Activated naive CD4-positive, alpha-beta T cell treated with anti-CD3 and anti-CD28 coated beads, Interleukin-2, amount 50 U/mL, for 72 hours (primary cell): ENCODE data around the gene KCTD1. TPM values are rescaled to one million over a fixed set of nuclear protein-coding genes. Genes with fewer than 3 reads are reported as not detected.

Experiments
- ATAC-seq, 2 donors: fragments of 150-1000 bp; cut with Tn5 transposase; 2 replicates each; pipeline ENCODE4 v1.10.0; 2021; ENCODE audit warnings: mild to moderate bottlenecking in 2 of 2, moderate library complexity in 2 of 2
- DNase-seq, 2 donors: peaks; one replicate each; pipeline ENCODE4 v3.0.0; 2021 to 2022; ENCODE audit warnings: low spot score in 2 of 2
- H3K27ac Mint-ChIP-seq, 2 donors: one replicate each; pipeline ENCODE4 v1.8.0; 2022; ENCODE audit warnings: mild to moderate bottlenecking in 2 of 2, mixed read lengths in 2 of 2
- H3K36me3 Mint-ChIP-seq, 2 donors: one replicate each; pipeline ENCODE4 v1.8.0; 2022; ENCODE audit warnings: mixed read lengths in 2 of 2
- H3K9me3 Mint-ChIP-seq, 2 donors: one replicate each; pipeline ENCODE4 v1.8.0; 2022; ENCODE audit warnings: mixed read lengths in 2 of 2
- total RNA-seq, 2 donors: library from RNA; stranded (reverse); gene quantifications; one replicate each; pipeline ENCODE4 v1.2.3, GENCODE V29; 2022

The KCTD1 gene
- total RNA-seq, 2 donors from 2014 or later: 1.4 to 4.5 TPM

GRCh38 chr18:26436176-26437051 lies 111.9 kb downstream of the KCTD1 start:
- DNase-seq: no peak
- Mint-ChIP-seq H3K36me3 (no peaks in the 10 kb centered on the region), H3K9me3 (no peaks in the 10 kb centered on the region), H3K27ac (no peak overlapping the region)
- no peak for ATAC-seq

GRCh38 chr18:26435415-26436095 lies 112.8 kb downstream of the KCTD1 start:
- DNase-seq: no peak
- H3K27ac Mint-ChIP-seq: no peak overlapping the region
- ATAC-seq: no peak
- H3K36me3 Mint-ChIP-seq: no peaks in the 10 kb centered on the region
- H3K9me3 Mint-ChIP-seq: peaks cover 0 to 3% of the 10 kb centered on the region in 2 donors

- DNase-seq (no peak), ATAC-seq (no peak)
- peaks cover 0 to 3% of the 10 kb centered on the region in 2 donors for H3K9me3 Mint-ChIP-seq
- no peaks in the 10 kb centered on the region for H3K36me3 Mint-ChIP-seq
- no peak overlapping the region for H3K27ac Mint-ChIP-seq
Observed at GRCh38 chr18:26434887-26435286, 113.5 kb downstream of the KCTD1 start.

- Mint-ChIP-seq H3K9me3 (peaks cover 0 to 3% of the 10 kb centered on the region in 2 donors), H3K27ac (no peak overlapping the region), H3K36me3 (no peaks in the 10 kb centered on the region)
- no peak for DNase-seq
- ATAC-seq: no peak
Observed at GRCh38 chr18:26432651-26433424, 115.5 kb downstream of the KCTD1 start.

DNA sequence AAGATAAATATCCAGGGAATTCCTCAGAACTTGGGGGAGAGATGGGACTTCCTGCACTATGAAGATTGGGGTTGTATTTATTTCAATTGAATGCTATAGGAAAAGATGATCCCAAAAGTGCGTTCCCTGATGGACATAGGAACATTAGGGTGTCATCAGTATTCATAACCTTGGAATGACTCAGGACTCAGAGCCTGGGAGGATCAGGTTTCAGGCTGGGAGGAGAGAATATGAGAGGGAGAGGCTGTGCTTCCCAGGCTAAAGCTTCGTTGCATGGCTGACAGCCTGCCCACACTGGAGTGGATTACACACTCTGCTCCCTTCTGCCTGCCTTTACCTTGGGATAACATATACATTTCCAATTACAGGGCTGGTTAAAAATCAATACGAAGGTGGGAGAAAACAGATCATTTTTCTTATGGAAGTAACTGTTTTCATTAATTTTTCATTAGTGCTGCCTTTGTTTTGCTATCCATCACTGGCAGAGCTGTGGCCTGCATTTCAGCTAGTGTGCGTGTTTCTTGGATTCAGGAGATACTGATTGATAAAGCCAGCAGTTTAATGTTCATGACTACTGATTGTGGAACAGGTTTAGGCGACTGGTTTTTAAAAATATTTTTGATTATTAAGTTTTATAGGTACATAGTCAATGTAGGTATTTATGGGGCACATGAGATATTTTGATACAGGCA lies 118.7 kb downstream of the KCTD1 start:
- no peak overlapping the region for H3K27ac Mint-ChIP-seq

GRCh38 chr18:26425148-26425531 lies 123.2 kb downstream of the KCTD1 start:
- Mint-ChIP-seq H3K36me3 (no peaks in the 10 kb centered on the region), H3K9me3 (no peaks in the 10 kb centered on the region), H3K27ac (no peak overlapping the region)
- DNase-seq (no peak), ATAC-seq (no peak)

More for the DNA sequence above, 118.7 kb downstream of the KCTD1 start:
- DNase-seq (no peak), ATAC-seq (no peak)
- Mint-ChIP-seq H3K36me3 (no peaks in the 10 kb centered on the region), H3K9me3 (peaks cover 0 to 3% of the 10 kb centered on the region in 2 donors)

DNA sequence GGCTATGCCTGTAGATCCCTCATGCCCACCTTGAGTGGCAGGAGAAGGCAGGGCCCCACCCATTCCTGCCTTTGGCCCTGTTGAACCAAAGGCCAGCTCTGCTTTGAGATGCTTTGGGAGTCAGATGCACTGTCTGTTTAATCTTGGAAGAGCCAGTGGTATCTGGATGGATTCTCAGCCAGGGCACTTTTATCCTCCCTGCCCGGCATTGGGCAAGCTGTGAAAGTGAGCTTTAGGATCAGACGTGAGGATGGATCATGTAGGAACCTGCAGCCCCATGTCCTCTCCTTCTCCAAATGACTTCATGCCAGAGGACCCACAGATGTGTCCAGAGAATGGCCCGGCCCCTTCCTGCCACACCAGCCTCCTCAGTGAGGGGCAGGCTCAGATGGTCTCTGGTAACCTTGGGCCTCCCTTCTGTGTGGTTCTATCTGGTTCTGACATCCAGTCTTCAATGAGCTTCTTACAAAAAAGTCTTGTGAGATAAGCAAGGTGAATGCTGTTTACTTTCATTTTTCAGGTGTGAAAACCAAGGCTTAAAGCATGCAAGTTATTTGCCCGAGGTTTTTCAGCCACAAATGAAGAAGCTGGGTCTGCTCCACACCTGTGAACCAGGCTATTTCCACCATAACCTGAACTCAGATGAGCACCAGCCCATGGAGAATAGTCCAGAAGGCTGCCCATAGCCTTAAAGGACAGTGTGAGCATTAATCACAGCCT lies 123.8 kb downstream of the KCTD1 start:
- H3K9me3 Mint-ChIP-seq: no peaks in the 10 kb centered on the region
- no peaks in the 10 kb centered on the region for H3K36me3 Mint-ChIP-seq
- no peak for ATAC-seq
- no peak overlapping the region for H3K27ac Mint-ChIP-seq
- no peak for DNase-seq

DNA sequence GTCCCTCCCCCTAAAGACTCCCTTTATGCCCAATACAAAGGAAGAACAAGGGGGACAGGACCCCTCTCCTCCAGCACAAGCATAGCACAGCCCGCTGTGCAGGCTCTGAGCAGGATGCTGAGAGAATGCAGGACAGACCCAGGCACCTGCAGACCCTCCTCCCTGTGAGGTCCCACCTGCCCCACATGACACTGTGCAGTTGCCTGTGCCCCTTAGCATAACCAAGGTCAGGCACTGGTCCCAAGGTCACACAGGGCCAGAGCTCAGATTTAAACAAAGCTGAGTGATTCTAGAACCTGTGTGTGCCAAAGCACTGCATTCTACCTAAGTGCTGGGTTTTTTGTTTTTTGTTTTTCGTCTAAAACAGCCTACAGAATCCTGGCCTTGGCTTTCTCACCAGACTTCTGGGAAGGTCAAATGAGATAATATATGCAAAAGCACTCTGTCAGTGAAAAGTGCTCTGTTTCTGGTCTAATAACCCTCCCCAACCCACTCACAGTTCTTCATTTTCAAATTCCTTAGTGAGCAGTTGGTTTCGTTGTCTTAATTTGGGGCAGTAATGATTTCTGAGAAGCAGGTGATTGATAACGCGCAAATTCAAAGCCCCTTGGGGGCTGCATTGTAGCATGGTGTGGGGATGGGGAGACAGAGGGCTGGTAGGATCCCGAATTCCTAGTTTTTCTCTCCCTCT lies 125.7 kb downstream of the KCTD1 start:
- Mint-ChIP-seq H3K36me3 (no peaks in the 10 kb centered on the region), H3K27ac (no peak overlapping the region), H3K9me3 (no peaks in the 10 kb centered on the region)
- ATAC-seq (no peak), DNase-seq (no peak)

- H3K9me3 Mint-ChIP-seq: no peaks in the 10 kb centered on the region
- DNase-seq (no peak), ATAC-seq (no peak)
- no peaks in the 10 kb centered on the region for H3K36me3 Mint-ChIP-seq
- no peak overlapping the region for H3K27ac Mint-ChIP-seq
Observed at GRCh38 chr18:26421931-26422330, 126.4 kb downstream of the KCTD1 start.

DNA sequence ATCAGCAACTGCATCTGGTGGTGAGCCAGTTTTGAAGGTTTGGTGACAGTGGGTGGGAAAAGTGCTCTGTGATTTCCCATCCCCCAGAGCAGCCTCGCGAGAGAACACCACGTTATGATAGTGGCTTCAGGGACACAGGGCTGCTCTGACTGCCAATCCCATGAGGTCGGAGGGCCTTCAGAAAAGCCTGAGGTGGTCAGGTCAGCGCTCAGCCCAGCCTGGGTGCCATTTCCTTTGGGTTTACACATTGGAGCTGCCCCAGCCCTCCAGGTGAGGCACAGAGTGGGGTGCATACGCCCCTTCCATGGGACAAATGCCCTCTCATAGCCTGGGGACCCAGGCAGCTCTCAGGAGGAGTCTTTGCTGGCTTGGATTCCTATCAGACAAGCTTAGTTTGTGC lies 126.8 kb downstream of the KCTD1 start:
- Mint-ChIP-seq H3K27ac (no peak overlapping the region), H3K36me3 (no peaks in the 10 kb centered on the region), H3K9me3 (no peaks in the 10 kb centered on the region)
- no peak for ATAC-seq
- DNase-seq: no peak

GRCh38 chr18:26419746-26420145 lies 128.6 kb downstream of the KCTD1 start:
- H3K9me3 Mint-ChIP-seq: no peaks in the 10 kb centered on the region
- no peak for DNase-seq
- H3K36me3 Mint-ChIP-seq: no peaks in the 10 kb centered on the region
- no peak for ATAC-seq
- H3K27ac Mint-ChIP-seq: no peak overlapping the region

GRCh38 chr18:26418225-26418624 lies 130.1 kb downstream of the KCTD1 start:
- ATAC-seq: no peak
- H3K27ac Mint-ChIP-seq: no peak overlapping the region
- no peak for DNase-seq
- no peaks in the 10 kb centered on the region for H3K36me3 Mint-ChIP-seq
- H3K9me3 Mint-ChIP-seq: no peaks in the 10 kb centered on the region

DNA sequence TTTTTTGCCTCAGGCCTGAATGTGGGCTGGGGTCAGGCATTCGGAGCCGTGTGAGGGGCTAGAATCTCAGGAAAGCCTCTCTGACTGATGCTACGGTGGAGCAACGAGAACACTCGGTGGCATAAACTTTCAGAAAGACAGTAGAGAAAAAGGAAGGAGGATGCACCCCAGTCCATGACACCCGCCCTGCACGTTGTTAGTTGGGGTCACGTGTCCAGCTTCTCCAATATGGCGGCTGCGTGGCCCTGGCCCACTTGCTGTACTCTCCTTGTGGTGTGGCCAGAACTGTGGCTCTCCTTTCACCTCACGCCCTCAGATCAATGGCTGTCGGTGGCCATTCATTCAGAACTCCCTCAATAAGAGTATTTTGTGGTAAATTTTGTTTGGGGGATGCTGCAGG lies 131.2 kb downstream of the KCTD1 start:
- ATAC-seq: no peak
- no peaks in the 10 kb centered on the region for H3K9me3 Mint-ChIP-seq
- DNase-seq: no peak
- no peaks in the 10 kb centered on the region for H3K36me3 Mint-ChIP-seq
- no peak overlapping the region for H3K27ac Mint-ChIP-seq

GRCh38 chr18:26416652-26417150 lies 131.7 kb downstream of the KCTD1 start:
- H3K27ac Mint-ChIP-seq: no peak overlapping the region

DNA sequence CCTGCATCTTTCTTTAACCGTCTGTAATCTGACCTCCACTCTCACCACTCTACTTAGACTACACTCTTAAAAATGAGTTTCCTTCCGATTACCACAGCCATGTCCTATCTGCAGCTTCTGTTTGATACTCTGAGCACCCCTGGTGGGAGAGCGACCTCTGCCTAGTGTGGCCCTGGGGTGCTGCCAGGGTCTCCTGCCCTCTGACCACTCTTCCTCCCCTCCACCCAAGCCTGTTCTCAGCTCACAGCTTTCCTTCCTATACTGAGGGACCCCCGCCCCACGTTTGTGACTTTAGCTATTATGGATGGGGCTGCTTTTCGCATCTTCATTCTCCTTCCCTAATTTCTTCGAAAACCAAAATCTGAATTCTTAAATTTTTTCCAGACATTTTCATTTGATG lies 132.7 kb downstream of the KCTD1 start:
- Mint-ChIP-seq H3K27ac (no peak overlapping the region), H3K36me3 (no peaks in the 10 kb centered on the region), H3K9me3 (no peaks in the 10 kb centered on the region)
- ATAC-seq (no peak), DNase-seq (no peak)

More at GRCh38 chr18:26416652-26417150, 131.7 kb downstream of the KCTD1 start:
- no peaks in the 10 kb centered on the region for H3K9me3 Mint-ChIP-seq
- DNase-seq (no peak), ATAC-seq (no peak)
- H3K36me3 Mint-ChIP-seq: no peaks in the 10 kb centered on the region
